Keratinocyte (primary cell): ENCODE data around the gene IQSEC2.

Experiments used
- EZH2 ChIP-seq: IDR thresholded peaks from one replicate; pipeline ENCODE4 v1.6.1; 2012; ENCODE audit warnings: inconsistent platforms, mild to moderate bottlenecking, low read length, moderate library complexity
- TF ChIP-seq, protein P1 (sequence below), 3 experiments: IDR thresholded peaks in 1 of 3; conservative IDR thresholded peaks in 1 of 3; optimal IDR thresholded peaks in 1 of 3; 2 replicates in 2 of 3; 3 replicates in 1 of 3; pipeline versions ENCODE3 to v1.5.1; 2011; ENCODE audit warnings: low read length in 3 of 3, mild to moderate bottlenecking in 3 of 3, moderate library complexity in 2 of 3, control low read depth in 1 of 3, inconsistent platforms in 1 of 3; ENCODE audit not compliant: insufficient read depth in 2 of 3; ENCODE audit errors: extremely low read depth in 1 of 3

DNA sequence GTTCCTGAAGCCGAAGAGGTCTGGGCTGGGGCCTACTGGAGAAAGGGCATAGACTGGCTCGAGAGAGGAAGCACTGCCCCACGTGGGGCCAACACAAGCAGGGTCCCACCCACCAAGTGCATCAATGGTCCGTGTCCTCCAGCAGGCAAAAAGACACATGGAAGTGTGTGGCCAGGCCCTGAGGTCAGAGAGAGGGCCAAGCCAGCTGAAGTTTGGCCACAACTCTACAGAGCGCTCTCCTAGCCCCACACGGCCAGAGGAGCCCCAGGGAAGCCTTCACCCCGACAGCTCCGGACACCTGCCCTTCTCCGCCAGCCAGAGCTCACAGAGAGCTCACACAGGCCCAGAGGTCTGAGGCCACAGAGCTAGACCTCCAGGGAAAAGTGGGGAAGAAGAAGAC lies 47.8 kb downstream of the IQSEC2 start:
- no peak for TF ChIP-seq EZH2
- TF ChIP-seq, protein P1, sequence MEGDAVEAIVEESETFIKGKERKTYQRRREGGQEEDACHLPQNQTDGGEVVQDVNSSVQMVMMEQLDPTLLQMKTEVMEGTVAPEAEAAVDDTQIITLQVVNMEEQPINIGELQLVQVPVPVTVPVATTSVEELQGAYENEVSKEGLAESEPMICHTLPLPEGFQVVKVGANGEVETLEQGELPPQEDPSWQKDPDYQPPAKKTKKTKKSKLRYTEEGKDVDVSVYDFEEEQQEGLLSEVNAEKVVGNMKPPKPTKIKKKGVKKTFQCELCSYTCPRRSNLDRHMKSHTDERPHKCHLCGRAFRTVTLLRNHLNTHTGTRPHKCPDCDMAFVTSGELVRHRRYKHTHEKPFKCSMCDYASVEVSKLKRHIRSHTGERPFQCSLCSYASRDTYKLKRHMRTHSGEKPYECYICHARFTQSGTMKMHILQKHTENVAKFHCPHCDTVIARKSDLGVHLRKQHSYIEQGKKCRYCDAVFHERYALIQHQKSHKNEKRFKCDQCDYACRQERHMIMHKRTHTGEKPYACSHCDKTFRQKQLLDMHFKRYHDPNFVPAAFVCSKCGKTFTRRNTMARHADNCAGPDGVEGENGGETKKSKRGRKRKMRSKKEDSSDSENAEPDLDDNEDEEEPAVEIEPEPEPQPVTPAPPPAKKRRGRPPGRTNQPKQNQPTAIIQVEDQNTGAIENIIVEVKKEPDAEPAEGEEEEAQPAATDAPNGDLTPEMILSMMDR (optimal IDR thresholded peaks at IDR 0.05 in 1 of 3, IDR thresholded peaks at IDR 0.05 in 1 of 3, conservative IDR thresholded peaks at IDR 0.05 in 1 of 3; ENCODE audit: extremely low read depth in 1 of 3, insufficient read depth in 2 of 3, low read length in 3 of 3) = no peak
